ENCODE data around the gene EYA4. TPM values are rescaled to one million over a fixed set of nuclear protein-coding genes. Genes with fewer than 3 reads are reported as not detected.

EYA4 gene
- total RNA-seq, 1 donor from 2014 or later: 8.1 TPM

DNA sequence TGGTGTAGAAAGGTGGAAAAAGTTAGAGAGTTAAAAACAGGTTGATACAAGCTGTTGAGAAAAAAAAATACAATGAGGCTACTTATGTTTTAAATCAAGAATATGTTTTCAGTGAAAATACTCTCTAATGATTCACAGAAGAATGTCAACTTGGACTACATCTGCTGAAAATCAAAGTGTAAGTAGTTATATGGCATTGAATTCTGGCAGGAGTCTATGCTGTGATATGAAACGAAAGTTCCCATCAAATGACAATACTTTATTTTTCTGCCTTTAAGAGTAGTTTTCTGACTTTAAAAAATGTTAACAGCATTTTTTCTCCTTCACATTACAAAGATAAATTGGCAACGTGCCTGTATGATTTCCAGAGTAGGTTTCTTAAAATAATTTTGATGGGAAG is 158.3 kb downstream of the EYA4 start:
- no peaks in the 10 kb centered on the region for H3K9me3 Mint-ChIP-seq (ENCODE audit: unreplicated experiment)
- H3K27ac Mint-ChIP-seq (ENCODE audit: unreplicated experiment): no peak overlapping the region
- peaks cover 12% of the 10 kb centered on the region for H3K4me1 Mint-ChIP-seq (ENCODE audit: unreplicated experiment)
- H3K27me3 Mint-ChIP-seq (ENCODE audit: unreplicated experiment): no peaks in the 10 kb centered on the region
- DNase-seq (ENCODE audit: low spot score): no peak
- no peak overlapping the region for H3K4me3 Mint-ChIP-seq (ENCODE audit: unreplicated experiment)
- H3K36me3 Mint-ChIP-seq (ENCODE audit: low read depth, unreplicated experiment): no peaks in the 10 kb centered on the region
- TF ChIP-seq, protein P1, sequence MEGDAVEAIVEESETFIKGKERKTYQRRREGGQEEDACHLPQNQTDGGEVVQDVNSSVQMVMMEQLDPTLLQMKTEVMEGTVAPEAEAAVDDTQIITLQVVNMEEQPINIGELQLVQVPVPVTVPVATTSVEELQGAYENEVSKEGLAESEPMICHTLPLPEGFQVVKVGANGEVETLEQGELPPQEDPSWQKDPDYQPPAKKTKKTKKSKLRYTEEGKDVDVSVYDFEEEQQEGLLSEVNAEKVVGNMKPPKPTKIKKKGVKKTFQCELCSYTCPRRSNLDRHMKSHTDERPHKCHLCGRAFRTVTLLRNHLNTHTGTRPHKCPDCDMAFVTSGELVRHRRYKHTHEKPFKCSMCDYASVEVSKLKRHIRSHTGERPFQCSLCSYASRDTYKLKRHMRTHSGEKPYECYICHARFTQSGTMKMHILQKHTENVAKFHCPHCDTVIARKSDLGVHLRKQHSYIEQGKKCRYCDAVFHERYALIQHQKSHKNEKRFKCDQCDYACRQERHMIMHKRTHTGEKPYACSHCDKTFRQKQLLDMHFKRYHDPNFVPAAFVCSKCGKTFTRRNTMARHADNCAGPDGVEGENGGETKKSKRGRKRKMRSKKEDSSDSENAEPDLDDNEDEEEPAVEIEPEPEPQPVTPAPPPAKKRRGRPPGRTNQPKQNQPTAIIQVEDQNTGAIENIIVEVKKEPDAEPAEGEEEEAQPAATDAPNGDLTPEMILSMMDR (IDR thresholded peaks at IDR 0.05; ENCODE audit: unreplicated experiment): no peak

DNA sequence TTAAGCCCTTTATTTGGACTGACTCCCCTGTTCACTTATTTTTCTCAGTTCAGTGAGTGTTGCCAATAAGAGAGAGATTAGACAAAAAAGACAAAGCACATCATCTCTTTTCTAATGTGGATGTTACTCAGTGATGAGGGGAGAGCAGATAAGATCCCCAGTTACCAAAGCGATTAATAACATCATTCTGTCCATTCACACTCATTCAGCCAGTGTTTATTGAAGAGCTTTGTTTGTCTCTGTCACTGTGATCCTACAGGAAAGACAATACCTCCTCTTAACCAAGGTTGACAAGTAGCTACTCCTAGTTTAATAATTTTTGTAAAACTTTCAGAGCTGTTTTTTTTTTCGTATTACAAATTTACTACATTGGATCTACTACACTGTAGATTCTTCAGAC is 163.0 kb downstream of the EYA4 start:
- H3K27me3 Mint-ChIP-seq (ENCODE audit: unreplicated experiment): no peaks in the 10 kb centered on the region

DNA sequence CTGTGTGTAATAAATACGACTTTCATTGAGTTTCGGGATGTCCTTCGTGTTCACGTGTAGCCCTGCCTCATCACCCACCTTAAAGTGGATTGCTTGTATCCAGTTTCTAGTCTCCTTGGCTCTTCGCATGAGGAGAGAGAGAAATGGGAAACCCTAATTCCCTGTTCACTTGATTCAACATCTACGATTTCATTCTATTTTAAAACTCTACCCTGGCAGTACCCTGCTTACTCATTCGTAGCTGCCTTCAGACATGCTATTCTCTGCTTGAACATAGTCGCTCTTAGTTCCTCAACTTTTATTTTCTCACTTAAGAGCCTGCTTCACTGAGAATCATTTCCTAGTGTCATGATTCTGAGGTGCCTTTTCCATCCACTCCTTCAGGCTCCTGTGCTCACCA is 163.6 kb downstream of the EYA4 start:
- Mint-ChIP-seq H3K4me1 (ENCODE audit: unreplicated experiment) (peaks cover 12% of the 10 kb centered on the region), H3K27ac (ENCODE audit: unreplicated experiment) (no peak overlapping the region), H3K4me3 (ENCODE audit: unreplicated experiment) (no peak overlapping the region), H3K36me3 (ENCODE audit: low read depth, unreplicated experiment) (no peaks in the 10 kb centered on the region), H3K27me3 (ENCODE audit: unreplicated experiment) (no peaks in the 10 kb centered on the region), H3K9me3 (ENCODE audit: unreplicated experiment) (no peaks in the 10 kb centered on the region)
- TF ChIP-seq, protein P1 (IDR thresholded peaks at IDR 0.05; ENCODE audit: unreplicated experiment): no peak
- DNase-seq (ENCODE audit: low spot score): no peak

More for the DNA sequence above, 163.0 kb downstream of the EYA4 start:
- Mint-ChIP-seq H3K4me3 (ENCODE audit: unreplicated experiment) (no peak overlapping the region), H3K4me1 (ENCODE audit: unreplicated experiment) (peaks cover 12% of the 10 kb centered on the region), H3K9me3 (ENCODE audit: unreplicated experiment) (no peaks in the 10 kb centered on the region), H3K27ac (ENCODE audit: unreplicated experiment) (no peak overlapping the region), H3K36me3 (ENCODE audit: low read depth, unreplicated experiment) (no peaks in the 10 kb centered on the region)
- DNase-seq (ENCODE audit: low spot score): no peak
- TF ChIP-seq, protein P1 (IDR thresholded peaks at IDR 0.05; ENCODE audit: unreplicated experiment): no peak

GRCh38 chr6:133407320-133408100 is 166.4 kb downstream of the EYA4 start:
- TF ChIP-seq, protein P1 (IDR thresholded peaks at IDR 0.05; ENCODE audit: unreplicated experiment): no peak
- H3K4me3 Mint-ChIP-seq (ENCODE audit: unreplicated experiment): no peak overlapping the region
- no peak for DNase-seq (ENCODE audit: low spot score)
- no peak overlapping the region for H3K27ac Mint-ChIP-seq (ENCODE audit: unreplicated experiment)
- no peaks in the 10 kb centered on the region for H3K9me3 Mint-ChIP-seq (ENCODE audit: unreplicated experiment)
- peaks cover 9% of the 10 kb centered on the region for H3K4me1 Mint-ChIP-seq (ENCODE audit: unreplicated experiment)
- no peaks in the 10 kb centered on the region for H3K36me3 Mint-ChIP-seq (ENCODE audit: low read depth, unreplicated experiment)
- H3K27me3 Mint-ChIP-seq (ENCODE audit: unreplicated experiment): no peaks in the 10 kb centered on the region

GRCh38 chr6:133408132-133408531 is 167.0 kb downstream of the EYA4 start:
- Mint-ChIP-seq H3K4me3 (ENCODE audit: unreplicated experiment) (no peak overlapping the region), H3K27me3 (ENCODE audit: unreplicated experiment) (no peaks in the 10 kb centered on the region), H3K9me3 (ENCODE audit: unreplicated experiment) (no peaks in the 10 kb centered on the region), H3K4me1 (ENCODE audit: unreplicated experiment) (peaks cover 6% of the 10 kb centered on the region), H3K27ac (ENCODE audit: unreplicated experiment) (no peak overlapping the region), H3K36me3 (ENCODE audit: low read depth, unreplicated experiment) (no peaks in the 10 kb centered on the region)
- DNase-seq (ENCODE audit: low spot score): no peak
- TF ChIP-seq, protein P1 (IDR thresholded peaks at IDR 0.05; ENCODE audit: unreplicated experiment): no peak

Data from endothelial cell (in vitro differentiated cells).